Urinary bladder (tissue), 4 donors: Measurements from ENCODE around the gene TRIM47. TPM values are rescaled to one million over a fixed set of nuclear protein-coding genes. Genes with fewer than 3 reads are reported as not detected.
"Not testable (repeated sequence)": the region's sequence is repeated elsewhere in the genome, so short reads cannot be mapped to it uniquely, and the experiment has no call there.

Experiments
- DNase-seq: peaks from one replicate; pipeline ENCODE4 v3.0.0-alpha.2; 2015; ENCODE audit errors: extremely low spot score
- H3K27ac ChIP-seq: one replicate; pipeline ENCODE4 v1.5.1; 2013; ENCODE audit warnings: low read depth, mild to moderate bottlenecking, moderate library complexity
- H3K36me3 ChIP-seq: one replicate; pipeline ENCODE4 v1.6.1; 2013; ENCODE audit warnings: mild to moderate bottlenecking, moderate library complexity; ENCODE audit not compliant: insufficient read depth
- H3K4me1 ChIP-seq: one replicate; pipeline ENCODE4 v1.6.1; 2013; ENCODE audit warnings: mild to moderate bottlenecking, moderate library complexity; ENCODE audit not compliant: insufficient read depth
- H3K4me3 ChIP-seq: one replicate; pipeline ENCODE4 v1.5.1; 2013; ENCODE audit warnings: low read depth, low read length
- WGBS: extraction: QIAGEN DNeasy Blood & Tissue Kit; methylation state at CpG from one replicate; pipeline ENCODE4 v1.1.7; 2013; 5-methylcytosine and 5-hydroxymethylcytosine counted together
- polyA plus RNA-seq: library from polyadenylated mRNA; stranded (reverse); fragments of 200-250 nt; gene quantifications from one replicate; pipeline ENCODE4 v1.2.3, GENCODE V29; 2013
- total RNA-seq: library from RNA; depleted of rRNA; stranded (reverse); fragments of >200 nt; gene quantifications from one replicate; pipeline ENCODE4 v1.2.3, GENCODE V29; 2014
- donor health status: healthy with polysubstance abuse.
- donor health status: healthy.

TRIM47 gene
- total and polyA plus RNA-seq, 2 donors: 28.9 to 55.8 TPM

GRCh38 chr17:75891022-75891604 is 12.7 kb upstream of the TRIM47 start:
- H3K4me1 ChIP-seq: no peaks in the 10 kb centered on the region
- DNase-seq: no peak
- H3K27ac ChIP-seq: no peak overlapping the region
- no peak overlapping the region for H3K4me3 ChIP-seq
- 88% methylated on average over 31 of the region's 31 CpGs for WGBS
- H3K36me3 ChIP-seq: peaks cover 3% of the 10 kb centered on the region

- WGBS: 76% methylated on average over 6 of the region's 6 CpGs
- peaks cover 3% of the 10 kb centered on the region for H3K36me3 ChIP-seq
Measured at GRCh38 chr17:75889454-75889853, 11.1 kb upstream of the TRIM47 start.

GRCh38 chr17:75888484-75888883 is 10.1 kb upstream of the TRIM47 start:
- H3K4me3 ChIP-seq: no peak overlapping the region
- H3K4me1 ChIP-seq: no peaks in the 10 kb centered on the region
- no peak for DNase-seq
- peaks cover 3% of the 10 kb centered on the region for H3K36me3 ChIP-seq
- H3K27ac ChIP-seq: no peak overlapping the region
- WGBS: 82% methylated on average over 6 of the region's 6 CpGs

More at GRCh38 chr17:75889454-75889853, 11.1 kb upstream of the TRIM47 start:
- H3K4me3 ChIP-seq: no peak overlapping the region
- no peaks in the 10 kb centered on the region for H3K4me1 ChIP-seq
- DNase-seq: no peak
- no peak overlapping the region for H3K27ac ChIP-seq

GRCh38 chr17:75885860-75886259 is 7.5 kb upstream of the TRIM47 start:
- DNase-seq, H3K4me3 ChIP-seq, H3K4me1 ChIP-seq, H3K36me3 ChIP-seq, H3K27ac ChIP-seq: not testable (repeated sequence)
- WGBS: 85% methylated on average over 9 of the region's 9 CpGs

- Histone ChIP-seq H3K36me3 (no peaks in the 10 kb centered on the region), H3K27ac (no peak overlapping the region), H3K4me3 (no peak overlapping the region), H3K4me1 (no peaks in the 10 kb centered on the region)
- DNase-seq: no peak
- 79% methylated on average over 8 of the region's 8 CpGs for WGBS
Measured at GRCh38 chr17:75885431-75885830, 7.0 kb upstream of the TRIM47 start.

GRCh38 chr17:75881678-75882454 is 3.5 kb upstream of the TRIM47 start:
- Histone ChIP-seq H3K36me3 (no peaks in the 10 kb centered on the region), H3K4me3 (no peak overlapping the region), H3K27ac (no peak overlapping the region), H3K4me1 (no peaks in the 10 kb centered on the region)
- no peak for DNase-seq
- 84% methylated on average over 15 of the region's 15 CpGs for WGBS

- Histone ChIP-seq H3K4me1 (no peaks in the 10 kb centered on the region), H3K27ac (no peak overlapping the region), H3K4me3 (no peak overlapping the region), H3K36me3 (no peaks in the 10 kb centered on the region)
- no peak for DNase-seq
- 59% methylated on average over 7 of the region's 7 CpGs for WGBS
Measured at GRCh38 chr17:75880266-75880665, 1.9 kb upstream of the TRIM47 start.

- Histone ChIP-seq H3K4me3 (peak overlapping the region; percentile 64), H3K36me3 (no peaks in the 10 kb centered on the region), H3K4me1 (no peaks in the 10 kb centered on the region), H3K27ac (peak overlapping the region; percentile 41)
- no peak for DNase-seq
- WGBS: under 1% methylated on average over 56 of the region's 56 CpGs
Measured at GRCh38 chr17:75877752-75878173, 618 bp downstream of the TRIM47 start.

GRCh38 chr17:75876938-75877751 is 1.2 kb downstream of the TRIM47 start:
- DNase-seq: no peak
- Histone ChIP-seq H3K36me3 (no peaks in the 10 kb centered on the region), H3K27ac (peak overlapping the region; percentile 76), H3K4me3 (peak overlapping the region; percentile 64), H3K4me1 (no peaks in the 10 kb centered on the region)
- WGBS: 4% methylated on average over 41 of the region's 41 CpGs

- Histone ChIP-seq H3K4me1 (no peaks in the 10 kb centered on the region), H3K4me3 (no peak overlapping the region), H3K27ac (peak overlapping the region; percentile 76), H3K36me3 (no peaks in the 10 kb centered on the region)
- 23% methylated on average over 26 of the region's 26 CpGs for WGBS
- no peak for DNase-seq
Measured at GRCh38 chr17:75876190-75876937, 2.0 kb downstream of the TRIM47 start.

GRCh38 chr17:75875940-75876189 is 2.5 kb downstream of the TRIM47 start:
- Histone ChIP-seq H3K36me3 (no peaks in the 10 kb centered on the region), H3K4me1 (no peaks in the 10 kb centered on the region), H3K27ac (peak overlapping the region; percentile 76), H3K4me3 (no peak overlapping the region)
- no peak for DNase-seq
- WGBS: 50% methylated on average over 5 of the region's 5 CpGs

GRCh38 chr17:75875182-75875939 is 3.0 kb downstream of the TRIM47 start:
- Histone ChIP-seq H3K27ac (peak overlapping the region; percentile 76), H3K4me3 (no peak overlapping the region), H3K4me1 (no peaks in the 10 kb centered on the region), H3K36me3 (no peaks in the 10 kb centered on the region)
- 60% methylated on average over 18 of the region's 18 CpGs for WGBS
- DNase-seq: no peak
